GM18873 (cell line): ENCODE data around the gene SKP1.
"Not testable (repeated sequence)": the region's sequence is repeated elsewhere in the genome, so short reads cannot be mapped to it uniquely, and the experiment has no call there.

Experiments used
- ATAC-seq: cut with Tn5 transposase; IDR thresholded peaks from one replicate; pipeline ENCODE4 v1.9.1; 2021; ENCODE audit warnings: mild to moderate bottlenecking, moderate library complexity, moderate number of reproducible peaks; ENCODE audit not compliant: unreplicated experiment, low FRiP score

Gene SKP1

GRCh38 chr5:134176511-134177368 is at the start of gene SKP1:
SKP1 (minus strand) TSS chr5:134176950; CDS start chr5:134174022, 2,928 bp downstream.
- peak; percentile 54 for ATAC-seq

DNA sequence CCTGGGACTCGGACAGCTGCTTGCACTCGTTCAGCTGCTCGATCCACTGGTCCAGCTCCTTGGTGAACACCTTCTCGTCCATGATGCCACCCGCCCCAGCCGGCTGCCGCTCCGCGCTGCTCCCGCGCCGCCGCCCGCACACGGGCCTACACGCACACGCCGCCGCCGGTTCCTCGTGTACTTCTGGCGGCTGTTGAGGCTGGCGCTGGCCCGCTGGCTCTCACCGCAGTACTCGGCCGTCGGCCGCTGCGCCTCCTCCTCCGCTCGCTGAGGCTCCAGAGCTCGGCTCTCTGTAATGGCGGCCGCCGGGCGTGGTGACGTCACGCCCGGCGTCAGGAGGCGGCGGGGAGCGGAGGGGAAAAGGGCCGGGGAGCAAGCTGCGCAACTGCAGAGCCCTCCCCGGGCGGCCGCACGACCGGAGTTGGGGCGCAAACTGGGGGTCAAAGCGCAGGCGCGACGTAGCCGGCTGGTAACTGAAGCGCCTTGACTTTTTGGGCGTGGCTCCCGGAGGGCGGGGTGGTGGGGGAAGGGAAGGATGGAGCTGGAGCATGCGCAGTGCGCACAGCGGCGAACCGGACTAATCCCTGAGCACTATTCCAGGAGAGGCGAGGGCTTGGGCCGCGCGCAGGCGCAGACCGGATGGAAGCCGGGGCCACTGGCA is 49.2 kb upstream of the SKP1 start, which contains the start of gene PPP2CA:
Gene PPP2CA, minus strand, starts transcription at position 294 of the 661 bp plus-strand sequence. Its CDS starts 212 bp downstream, at position 82.
- peak; percentile 60 for ATAC-seq

GRCh38 chr5:134224888-134225779 is 48.4 kb upstream of the SKP1 start:
- peak; percentile 28 for ATAC-seq

- no peak for ATAC-seq
These were observed 46.9 kb upstream of the SKP1 start for GRCh38 chr5:134223406-134224248.

GRCh38 chr5:134221690-134222089 is 44.9 kb upstream of the SKP1 start:
- ATAC-seq = not testable (repeated sequence)

DNA sequence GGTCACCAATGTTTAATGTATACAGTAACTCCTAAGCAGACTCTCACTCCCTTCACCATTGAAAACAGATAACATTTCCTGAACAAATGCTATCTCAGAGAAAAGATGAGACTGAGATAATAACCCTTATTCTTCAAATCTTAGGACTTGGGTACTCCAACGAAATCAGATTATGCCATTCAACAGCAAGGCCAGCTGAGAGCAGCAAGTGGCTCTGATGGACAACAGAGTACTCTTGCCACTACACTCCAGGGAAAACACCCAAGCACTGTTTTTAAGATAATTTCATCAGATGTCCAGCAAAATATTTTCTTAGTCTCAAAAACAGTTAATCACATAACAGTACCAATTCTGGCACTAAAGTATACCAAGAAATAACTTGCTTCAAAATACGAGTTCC is 39.0 kb upstream of the SKP1 start:
- ATAC-seq = no peak

DNA sequence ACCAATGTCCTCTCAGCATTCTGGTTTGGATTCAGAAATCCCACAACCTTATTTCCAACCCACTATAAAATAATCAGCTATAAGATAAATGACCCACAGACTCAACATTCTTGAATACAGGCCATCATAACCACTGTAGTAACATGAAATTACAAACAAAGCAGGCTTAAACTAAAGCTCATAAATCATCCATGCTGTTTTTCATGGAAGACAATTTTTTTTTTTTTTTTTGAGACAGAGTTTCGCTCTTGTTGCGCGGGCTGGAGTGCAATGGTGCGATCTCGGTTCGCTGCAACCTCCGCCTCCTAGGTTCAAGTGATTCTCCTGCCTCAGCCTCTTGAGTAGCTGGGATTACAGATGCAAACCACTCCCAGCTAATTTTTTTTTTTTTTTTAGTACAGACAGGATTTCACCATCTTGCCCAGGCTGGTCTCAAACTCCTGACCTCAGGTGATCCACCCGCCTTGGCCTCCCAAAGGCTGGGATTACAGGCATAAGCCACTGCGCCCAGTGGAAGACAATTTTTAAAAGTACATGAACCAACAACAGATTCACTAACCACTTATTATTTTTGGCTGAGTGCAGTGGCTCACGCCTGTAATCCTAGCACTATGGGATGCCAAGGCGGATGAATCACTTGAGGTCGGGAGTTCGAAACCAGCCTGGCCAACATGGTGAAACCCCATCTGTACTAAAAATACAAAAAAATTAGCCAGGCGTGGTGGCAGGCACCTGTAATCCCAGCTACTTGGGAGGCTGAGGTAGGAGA is 34.7 kb upstream of the SKP1 start:
- not testable (repeated sequence) for ATAC-seq

- no peak for ATAC-seq
These were observed 32.9 kb upstream of the SKP1 start for GRCh38 chr5:134209477-134210245.

DNA sequence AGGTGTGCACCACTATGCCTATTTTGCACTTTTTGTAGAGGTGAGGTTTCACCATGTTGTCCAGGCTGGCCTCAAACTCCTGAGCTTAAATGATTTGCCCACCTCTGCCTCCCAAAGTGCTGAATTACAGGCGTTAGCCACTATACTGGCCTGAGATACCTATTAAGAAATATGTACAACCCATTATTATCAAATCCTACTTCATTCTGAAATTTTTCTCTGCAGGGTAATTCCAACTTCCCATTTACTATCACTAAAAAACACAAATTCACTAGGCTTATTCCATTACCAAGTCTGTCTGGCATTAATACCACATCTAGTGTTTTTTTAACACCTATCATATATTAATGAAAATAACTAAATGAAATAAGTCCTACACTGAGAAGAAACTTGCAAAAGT is 30.9 kb upstream of the SKP1 start:
- ATAC-seq = no peak

DNA sequence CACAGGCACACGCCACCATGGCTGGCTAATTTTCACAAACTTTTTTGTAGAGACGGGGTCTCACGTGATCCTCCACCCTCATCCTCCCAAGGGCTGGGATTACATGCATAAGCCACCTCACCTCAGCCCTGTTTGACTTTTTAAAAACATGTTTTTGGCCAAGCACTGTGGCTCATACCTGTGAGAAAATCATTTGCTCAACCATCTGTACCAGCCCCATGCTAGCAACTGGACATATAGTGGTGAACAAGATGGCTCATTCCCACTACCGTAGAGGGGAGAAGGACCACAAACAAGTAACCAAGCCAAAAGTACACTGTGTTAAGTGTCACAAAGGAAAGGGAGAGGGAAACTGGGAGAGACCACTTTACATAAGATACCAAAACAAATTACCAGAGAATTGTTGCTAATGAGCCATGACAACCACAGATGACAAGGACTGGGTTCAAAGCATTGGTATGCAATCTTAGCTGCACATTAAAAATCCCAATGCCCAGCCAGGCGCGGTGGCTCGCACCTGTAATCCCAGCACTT is 29.9 kb upstream of the SKP1 start:
- ATAC-seq = no peak

DNA sequence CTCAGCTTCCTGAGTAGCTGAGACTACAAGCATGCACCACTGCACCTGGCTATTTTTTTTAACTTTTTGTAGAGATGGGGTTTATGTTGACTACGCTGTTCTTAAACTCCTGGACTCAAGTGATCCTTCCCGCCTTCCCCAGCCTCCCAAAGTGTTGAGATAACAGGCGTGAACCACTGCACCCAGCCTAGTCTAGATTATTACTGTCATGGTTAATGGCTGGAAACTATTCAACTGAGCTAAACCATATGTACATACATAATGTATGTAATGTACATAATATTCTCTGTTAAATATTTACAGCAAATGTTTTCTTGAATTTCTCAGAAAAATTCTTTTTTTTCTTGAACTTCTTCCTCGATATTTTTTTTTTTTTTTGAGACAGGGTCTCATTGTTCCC is 27.8 kb upstream of the SKP1 start:
- ATAC-seq = no peak

DNA sequence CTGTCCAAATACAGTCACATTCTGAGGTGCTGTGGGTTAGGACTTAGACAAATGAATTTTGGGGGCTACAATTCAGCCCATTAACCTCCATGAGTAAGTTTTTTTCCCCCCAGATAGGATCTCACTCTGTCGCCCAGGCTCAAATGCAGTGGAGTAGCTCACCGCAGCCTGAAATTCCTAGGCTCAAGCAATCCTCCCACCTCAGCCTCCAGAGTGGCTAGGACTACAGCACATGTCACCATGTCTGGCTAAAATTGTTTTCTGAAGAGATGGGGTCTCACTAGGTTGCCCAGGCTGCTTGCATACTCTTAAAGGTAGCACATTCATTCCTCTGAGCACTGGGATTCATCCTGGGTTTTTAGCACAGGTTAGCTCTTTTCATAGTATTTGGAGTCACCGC is 26.9 kb upstream of the SKP1 start:
- no peak for ATAC-seq

DNA sequence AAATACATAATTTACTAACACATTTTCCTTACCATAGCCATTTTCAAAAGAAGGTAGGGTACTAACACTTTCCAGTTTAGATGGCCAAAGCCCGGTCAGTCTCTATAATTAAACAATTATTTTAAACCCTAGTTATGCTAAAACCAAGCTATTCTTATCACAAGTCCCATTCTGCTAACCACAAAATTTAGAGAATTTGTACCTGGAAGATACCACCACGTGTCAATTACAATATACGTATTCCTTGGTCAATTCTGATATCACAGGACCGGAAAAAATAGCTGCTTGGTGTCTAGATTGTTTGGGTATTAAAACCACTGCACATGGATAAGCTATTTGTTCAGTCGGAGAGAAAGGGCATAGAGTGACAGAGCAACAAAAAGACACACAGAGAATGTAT is 18.9 kb upstream of the SKP1 start:
- ATAC-seq = no peak

- ATAC-seq = no peak
These were observed 12.3 kb upstream of the SKP1 start for GRCh38 chr5:134189031-134189430.

- ATAC-seq = no peak
These were observed 11.3 kb upstream of the SKP1 start for GRCh38 chr5:134188092-134188491.

GRCh38 chr5:134184155-134185135 is 7.7 kb upstream of the SKP1 start:
- ATAC-seq = no peak

DNA sequence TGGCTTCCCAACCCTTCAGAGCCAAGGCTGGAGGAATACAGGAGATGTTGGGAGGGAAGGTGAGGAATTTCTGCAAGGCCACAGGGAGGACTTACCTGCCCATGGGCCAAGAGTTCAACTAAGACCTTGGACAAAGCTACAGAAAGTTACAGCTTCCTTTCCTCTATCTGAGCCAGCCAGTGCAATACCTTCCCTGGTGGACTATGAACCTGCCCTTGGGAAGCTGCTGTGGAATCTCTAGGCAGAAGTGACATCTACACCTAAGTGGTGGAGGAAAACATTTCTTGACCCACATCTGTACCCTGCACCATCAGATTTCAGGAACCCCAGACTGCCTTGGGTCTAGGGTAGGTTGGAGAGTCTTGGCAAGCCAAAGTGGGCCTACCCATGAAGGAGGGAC is 6.7 kb upstream of the SKP1 start:
- ATAC-seq = no peak
